A549 (cell line): Measurements from ENCODE around the gene CARD9. TPM values are rescaled to one million over a fixed set of nuclear protein-coding genes. Genes with fewer than 3 reads are reported as not detected.

Experiments
- ATAC-seq, 2 experiments: fragments of 200-7000 bp in 1 of 2; fragments of >200 bp in 1 of 2; cut with Nextera tagmentation in 1 of 2; cut with Tn5 transposase in 1 of 2; 3 replicates each; pipeline versions ENCODE4 v1.8.0 to v1.9.1; 2018 to 2020; ENCODE audit warnings: mild to moderate bottlenecking in 1 of 2, moderate library complexity in 1 of 2
- CTCF ChIA-PET: fragments of 300-600 bp; sonication (Branson Sonifier 250); formaldehyde crosslinking; extraction: SDS; loops from one replicate; lab custom pipeline; 2021; ENCODE audit warnings: antibody characterized with exemption, inconsistent platforms; lab: Yijun Ruan, JAX
- POLR2A ChIA-PET: fragments of 350-600 bp; formaldehyde crosslinking; extraction: SDS; loops from one replicate; lab custom pipeline; 2021; ENCODE audit warnings: antibody characterized with exemption, inconsistent platforms; lab: Yijun Ruan, JAX
- DNase-seq, 2 experiments: peaks; one replicate each; pipeline versions ENCODE4 v3.0.0 to v3.0.0-alpha.2; 2011 to 2016; ENCODE audit warnings: low read depth in 1 of 2, low spot score in 1 of 2
- FAIRE-seq: peaks from 2 replicates; lab custom pipeline; 2011; peaks lifted over from hg19 to GRCh38; lab: Jason Lieb, UNC
- H3K27ac ChIP-seq, 2 experiments: fragments of >200 bp; sonication (Bioruptor Twin); formaldehyde crosslinking; 3 replicates each; pipeline ENCODE4 v1.5.1; 2016 to 2017
- H3K4me1 ChIP-seq: fragments of >200 bp; sonication (Bioruptor Twin); formaldehyde crosslinking; 3 replicates; pipeline ENCODE4 v1.6.1; 2016
- H3K4me2 ChIP-seq: fragments of >200 bp; sonication (Bioruptor Twin); formaldehyde crosslinking; 3 replicates; pipeline ENCODE4 v1.6.1; 2016
- H3K4me3 ChIP-seq: fragments of >200 bp; sonication (Bioruptor Twin); formaldehyde crosslinking; 3 replicates; pipeline ENCODE4 v1.5.1; 2016
- H3K9me3 ChIP-seq: fragments of >200 bp; sonication (Bioruptor Twin); formaldehyde crosslinking; 3 replicates; pipeline ENCODE4 v1.6.1; 2016
- CBX2 ChIP-seq: fragments of 200-600 bp; sonication (generic); IDR thresholded peaks from 2 replicates; pipeline ENCODE4 v1.6.1; 2016; ENCODE audit warnings: low read depth, mild to moderate bottlenecking, borderline replicate concordance
- CBX8 ChIP-seq: fragments of 200-600 bp; sonication (generic); IDR thresholded peaks from 2 replicates; pipeline ENCODE4 v1.6.1; 2016
- CEBPB ChIP-seq, 2 experiments: fragments of >200 bp in 1 of 2; sonication (Bioruptor Twin) in 1 of 2; formaldehyde crosslinking in 1 of 2; IDR thresholded peaks; 2 replicates each; pipeline ENCODE4 v1.6.1; 2012 to 2016
- EHF ChIP-seq: fragments of 250-450 bp; sonication (Bioruptor Pico); IDR thresholded peaks from 2 replicates; pipeline ENCODE4 v1.5.0; 2020; ENCODE audit warnings: mild to moderate bottlenecking
- EHMT2 ChIP-seq: fragments of 200-600 bp; sonication (generic); IDR thresholded peaks from 2 replicates; pipeline ENCODE4 v1.6.1; 2016; ENCODE audit warnings: antibody characterized with exemption, low read depth, mild to moderate bottlenecking, moderate library complexity
- FOSL2 ChIP-seq, 2 experiments: fragments of 450-650 bp in 1 of 2; fragments of >200 bp in 1 of 2; sonication (Bioruptor Twin) in 1 of 2; formaldehyde crosslinking; IDR thresholded peaks; 2 replicates each; pipeline versions ENCODE4 v1.5.0 to v1.6.1; 2016 to 2020; ENCODE audit warnings: mild to moderate bottlenecking in 1 of 2, moderate library complexity in 1 of 2
- HES2 ChIP-seq: fragments of >200 bp; sonication (Bioruptor Twin); formaldehyde crosslinking; IDR thresholded peaks from 2 replicates; pipeline ENCODE4 v1.6.1; 2016
- HEYL ChIP-seq: fragments of 250-450 bp; sonication (Bioruptor Pico); IDR thresholded peaks from 2 replicates; pipeline ENCODE4 v1.8.0; 2021; ENCODE audit warnings: mild to moderate bottlenecking, moderate library complexity
- HOXA7 ChIP-seq: fragments of 250-450 bp; sonication (Bioruptor Pico); IDR thresholded peaks from 2 replicates; pipeline ENCODE4 v1.5.0; 2020; ENCODE audit warnings: mild to moderate bottlenecking, moderate library complexity
- HOXB13 ChIP-seq: fragments of 250-450 bp; sonication (Bioruptor Pico); IDR thresholded peaks from 2 replicates; pipeline ENCODE4 v1.5.0; 2020; ENCODE audit warnings: low read depth, mild to moderate bottlenecking, moderate library complexity
- KDM1A ChIP-seq: fragments of 200-600 bp; sonication (generic); IDR thresholded peaks from 2 replicates; pipeline ENCODE4 v1.6.1; 2016; ENCODE audit warnings: low read depth, mild to moderate bottlenecking
- KDM5A ChIP-seq: fragments of 200-600 bp; sonication (generic); IDR thresholded peaks from 2 replicates; pipeline ENCODE4 v1.6.1; 2016; ENCODE audit warnings: antibody characterized with exemption, mild to moderate bottlenecking
- MAFK ChIP-seq: fragments of 450-650 bp; IDR thresholded peaks from 2 replicates; pipeline ENCODE4 v1.6.1; 2014; ENCODE audit not compliant: partially characterized antibody
- MAZ ChIP-seq: fragments of 150-350 bp; IDR thresholded peaks from 2 replicates; pipeline ENCODE4 v1.6.1; 2014; ENCODE audit warnings: antibody characterized with exemption, low read depth, low read length, borderline replicate concordance
- MYC ChIP-seq: IDR thresholded peaks from 2 replicates; pipeline ENCODE4 v1.6.1; 2012; ENCODE audit warnings: mild to moderate bottlenecking, inconsistent platforms, low read length, improper control_type of control experiment, borderline replicate concordance
- NFE2L2 ChIP-seq: fragments of 150-350 bp; conservative IDR thresholded peaks from 2 replicates; pipeline ENCODE4 v1.6.1; 2014; ENCODE audit warnings: low read length
- NPAS2 ChIP-seq: fragments of 250-450 bp; sonication (Bioruptor Pico); IDR thresholded peaks from 2 replicates; pipeline ENCODE4 v1.8.0; 2022; ENCODE audit warnings: mild to moderate bottlenecking, moderate library complexity, borderline replicate concordance
- PHF8 ChIP-seq: fragments of 200-600 bp; sonication (generic); IDR thresholded peaks from 2 replicates; pipeline ENCODE4 v1.6.1; 2016; ENCODE audit warnings: low read depth, mild to moderate bottlenecking, antibody characterized with exemption, moderate library complexity, borderline replicate concordance
- RARB ChIP-seq: fragments of 250-450 bp; sonication (Bioruptor Pico); IDR thresholded peaks from 2 replicates; pipeline ENCODE4 v1.8.0; 2021; ENCODE audit warnings: mild to moderate bottlenecking, moderate library complexity
- RNF2 ChIP-seq: fragments of 200-600 bp; sonication (generic); IDR thresholded peaks from 2 replicates; pipeline ENCODE4 v1.6.1; 2016; ENCODE audit warnings: low read depth, mild to moderate bottlenecking, antibody characterized with exemption, moderate library complexity, borderline replicate concordance
- SMC3 ChIP-seq: fragments of >200 bp; sonication (Bioruptor Twin); formaldehyde crosslinking; IDR thresholded peaks from 3 replicates; pipeline ENCODE4 v1.6.1; 2018; ENCODE audit warnings: inconsistent platforms
- TP53 ChIP-seq: fragments of 250-450 bp; sonication (Bioruptor Pico); IDR thresholded peaks from 2 replicates; pipeline ENCODE4 v1.5.0; 2021; ENCODE audit warnings: mild to moderate bottlenecking, moderate library complexity
- ZC3H11A ChIP-seq: fragments of 450-650 bp; IDR thresholded peaks from 2 replicates; pipeline ENCODE4 v1.6.1; 2014; ENCODE audit warnings: antibody characterized with exemption, mild to moderate bottlenecking
- ZFP36 ChIP-seq: fragments of 450-650 bp; IDR thresholded peaks from 2 replicates; pipeline ENCODE4 v1.6.1; 2014; ENCODE audit warnings: borderline replicate concordance; ENCODE audit not compliant: partially characterized antibody
- ZNF302 ChIP-seq: fragments of 250-450 bp; sonication (Bioruptor Pico); IDR thresholded peaks from 2 replicates; pipeline ENCODE4 v1.9.0; 2021; ENCODE audit warnings: inconsistent platforms, mild to moderate bottlenecking, moderate library complexity
- ZSCAN20 ChIP-seq: fragments of 250-450 bp; sonication (Bioruptor Pico); IDR thresholded peaks from 2 replicates; pipeline ENCODE4 v1.8.0; 2022; ENCODE audit warnings: mild to moderate bottlenecking, moderate library complexity
- WGBS: methylation state at CpG from one replicate; pipeline ENCODE4 v1.1.6; 2017; ENCODE audit errors: missing lambda C conversion rate; 5-methylcytosine and 5-hydroxymethylcytosine counted together
- polyA plus RNA-seq, 4 experiments: library from polyadenylated mRNA; depleted of rRNA in 3 of 4; stranded (reverse); fragments of >200 nt; fragmentation: RNase III in 1 of 4; extraction: RNeasy Plus Mini Kit Qiagen cat#74134 plus additional on column Dnase treatment in 1 of 4; gene quantifications; 2 replicates in 3 of 4; 3 replicates in 1 of 4; pipeline ENCODE4 v1.2.3, GENCODE V29; 2011 to 2017
- TF ChIP-seq, protein P1 (sequence below): fragments of >200 bp; sonication (Bioruptor Twin); formaldehyde crosslinking; IDR thresholded peaks from 3 replicates; pipeline ENCODE4 v1.6.1; 2016
- TF ChIP-seq, protein P2 (sequence below): IDR thresholded peaks from 2 replicates; pipeline ENCODE4 v1.6.1; 2012
- TF ChIP-seq, protein P3 (sequence below): fragments of >200 bp; sonication (Bioruptor Twin); formaldehyde crosslinking; IDR thresholded peaks from 3 replicates; pipeline ENCODE4 v1.5.1; 2016
- TF ChIP-seq, protein P4 (sequence below): IDR thresholded peaks from 2 replicates; pipeline ENCODE4 v1.6.1; 2012; ENCODE audit warnings: low read depth, borderline replicate concordance

The CARD9 gene
- polyA plus RNA-seq, 2 of the 4 experiments (the other 2 are of a cell fraction), result 0.21 to 0.94 TPM

DNA sequence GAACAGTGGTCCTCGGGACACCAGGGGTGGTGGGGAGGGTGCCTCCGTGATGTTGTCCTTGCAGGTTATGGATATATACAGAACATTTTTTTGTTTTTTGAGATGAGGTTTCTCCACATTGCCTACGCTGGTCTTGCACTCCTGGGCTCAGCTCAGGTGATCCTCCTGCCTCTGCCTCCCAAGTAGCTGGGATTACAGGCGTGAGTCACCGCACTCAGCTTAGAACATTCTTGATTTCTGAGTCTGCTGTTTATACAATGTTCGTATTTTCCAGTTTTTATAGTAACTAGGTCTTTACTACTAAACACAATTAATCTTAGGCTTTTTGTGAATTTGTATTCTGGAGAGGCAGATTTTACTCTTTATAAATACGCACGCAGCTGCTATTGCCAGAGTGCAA lies 43.0 kb upstream of the CARD9 start:
- H3K4me2 ChIP-seq, result no peak overlapping the region
- no peak for TF ChIP-seq RARB
- TF ChIP-seq HEYL (CRISPR knock-in tag), result no peak
- no peak for TF ChIP-seq ZSCAN20 (CRISPR knock-in tag)
- no peak for TF ChIP-seq EHF (CRISPR knock-in tag)
- no peak for TF ChIP-seq MAFK
- TF ChIP-seq NPAS2 (CRISPR knock-in tag), result no peak
- TF ChIP-seq ZFP36, result no peak
- TF ChIP-seq CEBPB (IDR thresholded peaks at IDR 0.05), result no peak
- TF ChIP-seq PHF8, result no peak
- no peak for TF ChIP-seq MAZ
- no peak for TF ChIP-seq SMC3
- no peak for TF ChIP-seq TP53 (CRISPR knock-in tag)
- TF ChIP-seq, protein P1, sequence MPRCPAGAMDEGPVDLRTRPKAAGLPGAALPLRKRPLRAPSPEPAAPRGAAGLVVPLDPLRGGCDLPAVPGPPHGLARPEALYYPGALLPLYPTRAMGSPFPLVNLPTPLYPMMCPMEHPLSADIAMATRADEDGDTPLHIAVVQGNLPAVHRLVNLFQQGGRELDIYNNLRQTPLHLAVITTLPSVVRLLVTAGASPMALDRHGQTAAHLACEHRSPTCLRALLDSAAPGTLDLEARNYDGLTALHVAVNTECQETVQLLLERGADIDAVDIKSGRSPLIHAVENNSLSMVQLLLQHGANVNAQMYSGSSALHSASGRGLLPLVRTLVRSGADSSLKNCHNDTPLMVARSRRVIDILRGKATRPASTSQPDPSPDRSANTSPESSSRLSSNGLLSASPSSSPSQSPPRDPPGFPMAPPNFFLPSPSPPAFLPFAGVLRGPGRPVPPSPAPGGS, result no peak
- no peak for TF ChIP-seq CBX2
- TF ChIP-seq, protein P2, sequence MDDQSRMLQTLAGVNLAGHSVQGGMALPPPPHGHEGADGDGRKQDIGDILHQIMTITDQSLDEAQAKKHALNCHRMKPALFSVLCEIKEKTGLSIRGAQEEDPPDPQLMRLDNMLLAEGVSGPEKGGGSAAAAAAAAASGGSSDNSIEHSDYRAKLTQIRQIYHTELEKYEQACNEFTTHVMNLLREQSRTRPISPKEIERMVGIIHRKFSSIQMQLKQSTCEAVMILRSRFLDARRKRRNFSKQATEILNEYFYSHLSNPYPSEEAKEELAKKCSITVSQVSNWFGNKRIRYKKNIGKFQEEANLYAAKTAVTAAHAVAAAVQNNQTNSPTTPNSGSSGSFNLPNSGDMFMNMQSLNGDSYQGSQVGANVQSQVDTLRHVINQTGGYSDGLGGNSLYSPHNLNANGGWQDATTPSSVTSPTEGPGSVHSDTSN, result no peak
- TF ChIP-seq, protein P3, sequence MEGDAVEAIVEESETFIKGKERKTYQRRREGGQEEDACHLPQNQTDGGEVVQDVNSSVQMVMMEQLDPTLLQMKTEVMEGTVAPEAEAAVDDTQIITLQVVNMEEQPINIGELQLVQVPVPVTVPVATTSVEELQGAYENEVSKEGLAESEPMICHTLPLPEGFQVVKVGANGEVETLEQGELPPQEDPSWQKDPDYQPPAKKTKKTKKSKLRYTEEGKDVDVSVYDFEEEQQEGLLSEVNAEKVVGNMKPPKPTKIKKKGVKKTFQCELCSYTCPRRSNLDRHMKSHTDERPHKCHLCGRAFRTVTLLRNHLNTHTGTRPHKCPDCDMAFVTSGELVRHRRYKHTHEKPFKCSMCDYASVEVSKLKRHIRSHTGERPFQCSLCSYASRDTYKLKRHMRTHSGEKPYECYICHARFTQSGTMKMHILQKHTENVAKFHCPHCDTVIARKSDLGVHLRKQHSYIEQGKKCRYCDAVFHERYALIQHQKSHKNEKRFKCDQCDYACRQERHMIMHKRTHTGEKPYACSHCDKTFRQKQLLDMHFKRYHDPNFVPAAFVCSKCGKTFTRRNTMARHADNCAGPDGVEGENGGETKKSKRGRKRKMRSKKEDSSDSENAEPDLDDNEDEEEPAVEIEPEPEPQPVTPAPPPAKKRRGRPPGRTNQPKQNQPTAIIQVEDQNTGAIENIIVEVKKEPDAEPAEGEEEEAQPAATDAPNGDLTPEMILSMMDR, result no peak
- no peak for TF ChIP-seq ZNF302 (CRISPR knock-in tag)
- no peak for TF ChIP-seq HOXB13
- TF ChIP-seq, all 56 proteins: peak for 0
- ATAC-seq (no peak), FAIRE-seq (no peak), DNase-seq (no peak)
- no peaks in the 10 kb centered on the region for H3K9me3 ChIP-seq
- H3K4me1 ChIP-seq, result peaks cover 6% of the 10 kb centered on the region; the same call in 2 of the 3 replicates
- no peak overlapping the region for H3K27ac ChIP-seq
- POLR2A ChIA-PET, result no interaction called here
- no peak overlapping the region for H3K4me3 ChIP-seq
- CTCF ChIA-PET, result interaction anchor here (0.6 to 1.3 kb wide), 3 partner anchors 11 to 24 kb away, joined by 3 to 6 read pairs (median 3); no protein-coding TSS in a partner anchor
- WGBS, result 91% methylated on average over 8 of the region's 8 CpGs

DNA sequence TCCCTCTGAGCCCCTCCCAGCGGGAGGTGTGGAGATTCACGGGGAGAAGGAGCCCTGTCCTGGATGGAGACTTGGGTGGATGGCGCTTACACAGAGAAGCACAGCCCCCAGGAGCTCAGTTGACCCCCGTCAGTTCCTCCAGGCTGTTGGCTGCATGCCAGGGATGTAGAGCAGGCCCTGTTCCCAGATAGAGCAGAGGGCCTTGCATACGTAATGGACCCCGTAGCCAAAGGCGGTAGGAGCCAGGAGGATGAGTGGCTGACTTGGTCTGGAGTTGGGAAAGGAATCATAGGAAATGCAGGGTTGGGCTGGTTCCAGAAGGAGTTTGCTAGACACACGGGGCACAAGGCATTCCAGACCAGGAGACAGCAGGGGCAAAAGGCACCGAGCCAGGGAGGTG lies 39.5 kb upstream of the CARD9 start:
- no peak overlapping the region for H3K27ac ChIP-seq
- WGBS, result 85% methylated on average over 9 of the region's 9 CpGs
- no peak overlapping the region for H3K4me2 ChIP-seq
- FAIRE-seq (no peak), DNase-seq (no peak), ATAC-seq (no peak)
- H3K4me3 ChIP-seq, result no peak overlapping the region
- CTCF ChIA-PET, result interaction anchor here (0.8 to 1.7 kb wide), 7 partner anchors 10 to 71 kb away, joined by 3 to 6 read pairs (median 3); no protein-coding TSS in a partner anchor
- POLR2A ChIA-PET, result interaction anchor here (0.5 kb wide), 1 partner anchor 68 kb away, joined by 3 read pairs; no protein-coding TSS in a partner anchor
- H3K4me1 ChIP-seq, result peaks cover 19% of the 10 kb centered on the region
- TF ChIP-seq HEYL (CRISPR knock-in tag) (no peak), CBX8 (no peak), KDM1A (no peak), KDM5A (no peak), RNF2 (no peak), HOXB13 (no peak), FOSL2 (IDR thresholded peaks at IDR 0.05) (no peak), FOSL2 (CRISPR knock-in tag; IDR thresholded peaks at IDR 0.05) (no peak), PHF8 (no peak), NFE2L2 (no peak), HES2 (no peak), EHMT2 (no peak), MAFK (no peak), ZC3H11A (no peak), MYC (no peak), HOXA7 (CRISPR knock-in tag) (no peak), TP53 (CRISPR knock-in tag) (no peak), CEBPB (IDR thresholded peaks at IDR 0.05) (no peak)
- TF ChIP-seq, protein P4, sequence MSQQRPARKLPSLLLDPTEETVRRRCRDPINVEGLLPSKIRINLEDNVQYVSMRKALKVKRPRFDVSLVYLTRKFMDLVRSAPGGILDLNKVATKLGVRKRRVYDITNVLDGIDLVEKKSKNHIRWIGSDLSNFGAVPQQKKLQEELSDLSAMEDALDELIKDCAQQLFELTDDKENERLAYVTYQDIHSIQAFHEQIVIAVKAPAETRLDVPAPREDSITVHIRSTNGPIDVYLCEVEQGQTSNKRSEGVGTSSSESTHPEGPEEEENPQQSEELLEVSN, result no peak
- no peaks in the 10 kb centered on the region for H3K9me3 ChIP-seq
